ENCODE results near the gene GUSB.

DNA sequence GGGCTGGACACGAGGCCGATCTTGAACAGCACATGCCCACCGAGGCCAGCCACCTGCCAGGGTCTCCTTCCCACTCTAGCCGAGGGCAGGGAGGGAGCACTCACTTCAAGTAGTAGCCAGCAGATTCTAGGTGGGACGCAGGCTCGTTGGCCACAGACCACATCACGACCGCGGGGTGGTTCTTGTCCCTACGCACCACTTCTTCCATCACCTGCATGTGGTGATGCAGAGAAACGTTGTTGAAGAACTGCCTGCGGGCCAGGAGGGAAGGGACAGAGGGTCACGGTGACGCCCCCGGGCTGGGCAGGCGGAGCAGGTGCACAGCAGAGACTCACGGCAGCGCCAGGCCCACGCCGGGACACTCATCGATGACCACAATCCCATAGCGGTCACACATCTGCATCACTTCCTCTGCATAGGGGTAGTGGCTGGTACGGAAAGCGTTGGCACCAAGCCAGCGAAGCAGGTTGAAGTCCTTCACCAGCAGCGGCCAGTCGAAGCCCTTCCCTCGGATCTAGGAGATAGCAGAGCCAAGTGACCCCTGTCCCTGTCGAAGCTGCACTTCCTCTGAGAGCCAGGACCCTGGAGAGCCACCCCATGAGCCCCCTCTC lies 7.7 kb downstream of the GUSB start:
- no peak for TF ChIP-seq POLR2A (IDR thresholded peaks at IDR 0.05)
- TF ChIP-seq EP300 (IDR thresholded peaks at IDR 0.05), result no peak
- TF ChIP-seq, protein P1, sequence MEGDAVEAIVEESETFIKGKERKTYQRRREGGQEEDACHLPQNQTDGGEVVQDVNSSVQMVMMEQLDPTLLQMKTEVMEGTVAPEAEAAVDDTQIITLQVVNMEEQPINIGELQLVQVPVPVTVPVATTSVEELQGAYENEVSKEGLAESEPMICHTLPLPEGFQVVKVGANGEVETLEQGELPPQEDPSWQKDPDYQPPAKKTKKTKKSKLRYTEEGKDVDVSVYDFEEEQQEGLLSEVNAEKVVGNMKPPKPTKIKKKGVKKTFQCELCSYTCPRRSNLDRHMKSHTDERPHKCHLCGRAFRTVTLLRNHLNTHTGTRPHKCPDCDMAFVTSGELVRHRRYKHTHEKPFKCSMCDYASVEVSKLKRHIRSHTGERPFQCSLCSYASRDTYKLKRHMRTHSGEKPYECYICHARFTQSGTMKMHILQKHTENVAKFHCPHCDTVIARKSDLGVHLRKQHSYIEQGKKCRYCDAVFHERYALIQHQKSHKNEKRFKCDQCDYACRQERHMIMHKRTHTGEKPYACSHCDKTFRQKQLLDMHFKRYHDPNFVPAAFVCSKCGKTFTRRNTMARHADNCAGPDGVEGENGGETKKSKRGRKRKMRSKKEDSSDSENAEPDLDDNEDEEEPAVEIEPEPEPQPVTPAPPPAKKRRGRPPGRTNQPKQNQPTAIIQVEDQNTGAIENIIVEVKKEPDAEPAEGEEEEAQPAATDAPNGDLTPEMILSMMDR (IDR thresholded peaks at IDR 0.05), result no peak

Measured in tibial nerve (tissue), 4 donors.